IMR-90 (cell line): Measurements from ENCODE around the gene SLC25A22. TPM values are rescaled to one million over a fixed set of nuclear protein-coding genes. Genes with fewer than 3 reads are reported as not detected.
A peak's percentile ranks its signal among the peaks of the same experiment; 100 is the strongest.

Source experiments
- ATAC-seq: fragments of 200-7000 bp; cut with Tn5 transposase; 2 replicates; pipeline ENCODE4 v1.9.1; 2020; ENCODE audit warnings: low read depth, mild to moderate bottlenecking, moderate library complexity
- BruUV-seq: library from RNA; stranded (reverse); fragments of 400-500 nt; replicated peaks from 2 replicates; lab custom pipeline; 2021; lab: Mats Ljungman, UMichigan
- CTCF ChIA-PET: fragments of 300-600 bp; formaldehyde crosslinking; extraction: SDS; loops from one replicate; lab custom pipeline; 2021; ENCODE audit warnings: antibody characterized with exemption; lab: Yijun Ruan, JAX
- POLR2A ChIA-PET: fragments of 300-600 bp; sonication (Branson Sonifier 250); formaldehyde crosslinking; loops from one replicate; lab custom pipeline; 2022; ENCODE audit warnings: antibody characterized with exemption; ENCODE audit not compliant: unreplicated experiment; lab: Charles Lee
- DNase-seq: peaks from one replicate; pipeline ENCODE4 v3.0.0; 2013
- H2AFZ ChIP-seq: replicated peaks from 2 replicates; pipeline ENCODE3; 2013; ENCODE audit warnings: low read length, mild to moderate bottlenecking; ENCODE audit not compliant: poor library complexity
- H2AK5ac ChIP-seq: 2 replicates; pipeline ENCODE4 v1.6.1; 2013; ENCODE audit warnings: low read depth, low read length, inconsistent platforms
- H2AK9ac ChIP-seq: replicated peaks from 2 replicates; pipeline ENCODE3; 2013; ENCODE audit warnings: mild to moderate bottlenecking, low read depth, low read length, moderate library complexity; ENCODE audit not compliant: poor library complexity
- H2BK120ac ChIP-seq: 2 replicates; pipeline ENCODE4 v1.6.1; 2013; ENCODE audit warnings: low read depth, low read length, inconsistent platforms
- H2BK15ac ChIP-seq: 3 replicates; pipeline ENCODE4 v1.6.1; 2013; ENCODE audit warnings: low read depth, low read length, inconsistent platforms
- H2BK20ac ChIP-seq: 2 replicates; pipeline ENCODE4 v1.6.1; 2013; ENCODE audit warnings: low read depth, mild to moderate bottlenecking, inconsistent platforms, low read length, moderate library complexity
- H2BK5ac ChIP-seq: 2 replicates; pipeline ENCODE4 v1.6.1; 2013; ENCODE audit warnings: mild to moderate bottlenecking, low read depth, low read length, inconsistent platforms; ENCODE audit not compliant: poor library complexity, severe bottlenecking
- H3K14ac ChIP-seq: replicated peaks from 2 replicates; pipeline ENCODE4 v1.6.1; 2013; ENCODE audit warnings: low read depth, low read length, inconsistent platforms
- H3K18ac ChIP-seq: 2 replicates; pipeline ENCODE4 v1.6.1; 2013; ENCODE audit warnings: low read depth, low read length, control low read depth
- H3K23ac ChIP-seq: 2 replicates; pipeline ENCODE4 v1.6.1; 2013; ENCODE audit warnings: low read depth, low read length, inconsistent platforms
- H3K27ac ChIP-seq: 2 replicates; pipeline ENCODE4 v1.5.1; 2013; ENCODE audit warnings: mild to moderate bottlenecking, control low read depth, low read length; ENCODE audit not compliant: insufficient read depth
- H3K27me3 ChIP-seq: 2 replicates; pipeline ENCODE4 v1.6.1; 2013; ENCODE audit warnings: low read length; ENCODE audit not compliant: control insufficient read depth, insufficient read depth
- H3K36me3 ChIP-seq: 2 replicates; pipeline ENCODE4 v1.6.1; 2013; ENCODE audit warnings: low read length, mixed read lengths; ENCODE audit not compliant: control insufficient read depth, insufficient read depth
- H3K4ac ChIP-seq: 2 replicates; pipeline ENCODE4 v1.6.1; 2013; ENCODE audit warnings: low read depth, low read length, inconsistent platforms
- H3K4me1 ChIP-seq: 2 replicates; pipeline ENCODE4 v1.6.1; 2013; ENCODE audit warnings: low read length, mixed read lengths; ENCODE audit not compliant: control insufficient read depth, insufficient read depth
- H3K4me2 ChIP-seq: 2 replicates; pipeline ENCODE4 v1.6.1; 2013; ENCODE audit warnings: low read depth, mild to moderate bottlenecking, control low read depth, low read length, moderate library complexity
- H3K4me3 ChIP-seq: 2 replicates; pipeline ENCODE4 v1.5.1; 2013; ENCODE audit warnings: low read depth, mild to moderate bottlenecking, control low read depth, low read length, moderate library complexity; ENCODE audit not compliant: insufficient read depth
- H3K56ac ChIP-seq: 2 replicates; pipeline ENCODE4 v1.6.1; 2013; ENCODE audit warnings: low read length, inconsistent platforms; ENCODE audit not compliant: insufficient read depth; ENCODE audit errors: extremely low read depth
- H3K79me1 ChIP-seq, 2 experiments: 2 replicates each; pipeline ENCODE4 v1.6.1; 2013; ENCODE audit warnings: low read length in 2 of 2, inconsistent platforms in 1 of 2, low read depth in 1 of 2
- H3K9ac ChIP-seq: 2 replicates; pipeline ENCODE4 v1.6.1; 2013; ENCODE audit warnings: low read depth, low read length, control low read depth
- H3K9me1 ChIP-seq: 2 replicates; pipeline ENCODE4 v1.6.1; 2013; ENCODE audit warnings: low read length, inconsistent platforms; ENCODE audit not compliant: insufficient read depth
- H3K9me3 ChIP-seq: 2 replicates; pipeline ENCODE4 v1.6.1; 2013; ENCODE audit warnings: low read length; ENCODE audit not compliant: control insufficient read depth, insufficient read depth
- H4K20me1 ChIP-seq: 2 replicates; pipeline ENCODE4 v1.6.1; 2013; ENCODE audit warnings: low read length, inconsistent platforms; ENCODE audit not compliant: insufficient read depth
- H4K5ac ChIP-seq: 2 replicates; pipeline ENCODE4 v1.6.1; 2013; ENCODE audit warnings: mild to moderate bottlenecking, low read depth, low read length, control low read depth
- H4K8ac ChIP-seq, 2 experiments: 2 replicates each; pipeline ENCODE4 v1.6.1; 2013; ENCODE audit warnings: low read depth in 2 of 2, low read length in 2 of 2, control low read depth in 1 of 2, inconsistent platforms in 1 of 2
- H4K91ac ChIP-seq: 2 replicates; pipeline ENCODE4 v1.6.1; 2013; ENCODE audit warnings: low read depth, low read length, inconsistent platforms; ENCODE audit not compliant: insufficient read depth
- BHLHE40 ChIP-seq: fragments of 150-350 bp; IDR thresholded peaks from 2 replicates; pipeline ENCODE4 v1.6.1; 2016; ENCODE audit warnings: mild to moderate bottlenecking, low read depth, low read length
- CEBPB ChIP-seq: IDR thresholded peaks from 2 replicates; pipeline ENCODE4 v1.6.1; 2012; ENCODE audit warnings: low read depth, low read length, improper control_type of control experiment
- CHD1 ChIP-seq: IDR thresholded peaks from 2 replicates; pipeline ENCODE4 v1.6.1; 2012; ENCODE audit warnings: low read depth, low read length, improper control_type of control experiment
- FOS ChIP-seq: fragments of 150-350 bp; IDR thresholded peaks from 2 replicates; pipeline ENCODE4 v1.6.1; 2016; ENCODE audit warnings: low read depth, low read length
- MAZ ChIP-seq: IDR thresholded peaks from 2 replicates; pipeline ENCODE4 v1.6.1; 2012; ENCODE audit warnings: low read depth, mild to moderate bottlenecking, low read length, improper control_type of control experiment, moderate library complexity, borderline replicate concordance
- MXI1 ChIP-seq: IDR thresholded peaks from 2 replicates; pipeline ENCODE4 v1.6.1; 2012; ENCODE audit warnings: low read depth, mild to moderate bottlenecking, low read length, moderate library complexity, borderline replicate concordance
- NFE2L2 ChIP-seq: fragments of 150-350 bp; IDR thresholded peaks from 2 replicates; pipeline ENCODE4 v1.6.1; 2016; ENCODE audit warnings: low read depth, mild to moderate bottlenecking, low read length
- POLR2A ChIP-seq: IDR thresholded peaks from 2 replicates; pipeline ENCODE4 v1.6.1; 2012; ENCODE audit warnings: mild to moderate bottlenecking, low read depth, low read length
- RAD21 ChIP-seq: IDR thresholded peaks from 2 replicates; pipeline ENCODE4 v1.6.1; 2012; ENCODE audit warnings: low read length, improper control_type of control experiment
- RFX5 ChIP-seq: IDR thresholded peaks from 2 replicates; pipeline ENCODE4 v1.8.0; 2012; ENCODE audit warnings: low read depth, mild to moderate bottlenecking, low read length, moderate library complexity
- SMC3 ChIP-seq: fragments of 150-350 bp; IDR thresholded peaks from 2 replicates; pipeline ENCODE4 v1.6.1; 2016; ENCODE audit warnings: low read depth, mild to moderate bottlenecking, antibody characterized with exemption, low read length, moderate library complexity
- USF2 ChIP-seq: fragments of 150-350 bp; IDR thresholded peaks from 2 replicates; pipeline ENCODE4 v1.6.1; 2017; ENCODE audit warnings: mild to moderate bottlenecking, antibody characterized with exemption, low read length, low read depth
- WGBS, 2 experiments: methylation state at CpG; one replicate each; pipeline versions ENCODE4 v1.1.5 to v1.1.7; 2013; ENCODE audit warnings: missing lambda C conversion rate in 2 of 2; ENCODE audit not compliant: insufficient read length in 1 of 2; ENCODE audit errors: extremely low coverage in 2 of 2; 5-methylcytosine and 5-hydroxymethylcytosine counted together
- dilution Hi-C: fragments of 300-500 bp; cut with HindIII; formaldehyde crosslinking; loops from one replicate; pipeline ENCODE4 v1.14.3; 2018; ENCODE audit warnings: low sequenced_read_pairs; ENCODE audit not compliant: unreplicated experiment
- in situ Hi-C: fragments of 300-500 bp; cut with MboI; formaldehyde crosslinking; loops from 3 replicates; pipeline ENCODE4 v1.14.3; 2019; ENCODE audit warnings: low sequenced_read_pairs, inconsistent platforms, mixed read lengths
- intact Hi-C: fragments of 100-400 bp; cut with micrococcal nuclease; formaldehyde crosslinking; loops from 2 replicates; pipeline ENCODE4 v1.10.0; 2022
- polyA plus RNA-seq, 3 experiments: library from polyadenylated mRNA; depleted of rRNA; stranded (reverse); fragments of >200 nt; gene quantifications; 2 replicates each; pipeline ENCODE4 v1.2.3, GENCODE V29; 2012; ENCODE audit warnings: low replicate concordance in 1 of 3
- total RNA-seq: library from RNA; depleted of rRNA; stranded (reverse); fragments of >200 nt; gene quantifications from 2 replicates; pipeline ENCODE4 v1.2.3, GENCODE V29; 2012
- TF ChIP-seq, protein P1 (sequence below): fragments of 150-350 bp; IDR thresholded peaks from 2 replicates; pipeline ENCODE4 v1.6.1; 2016; ENCODE audit warnings: low read depth, mild to moderate bottlenecking, low read length, moderate library complexity, borderline replicate concordance

The SLC25A22 gene
- total and polyA plus RNA-seq, 2 of the 4 experiments (the other 2 are of a cell fraction) = 8.2 to 41.3 TPM

GRCh38 chr11:797296-798092 lies 587 bp downstream of the SLC25A22 start:
- 0% methylated on average over 25 of the region's 57 CpGs; no CpG with 5 or more reads in 1 of the 2 experiments for WGBS, 2 experiments
- Histone ChIP-seq H4K20me1 (peaks cover 18% of the 10 kb centered on the region), H2BK20ac (no peak overlapping the region), H2AK5ac (peak overlapping the region; percentile 90; the same call in 1 of the 2 replicates), H3K9me3 (no peaks in the 10 kb centered on the region), H3K9me1 (peaks cover 6% of the 10 kb centered on the region; the same call in 1 of the 2 replicates), H3K18ac (no peak overlapping the region), H2AK9ac (peak overlapping the region; percentile 95), H3K4me2 (peak overlapping the region; percentile 96), H2BK120ac (0 out of 2 replicates have a peak overlapping the region, but pooled peaks have one; percentile 20), H3K9ac (peak overlapping the region; percentile 84), H3K4ac (peak overlapping the region; percentile 85), H3K56ac (peak overlapping the region; percentile 38), H3K79me1 (peaks cover 0 to 30% of the 10 kb centered on the region in 2 experiments; a peak in 3 of 4 replicates), H2BK5ac (peak overlapping the region; percentile 70), H2BK15ac (peak overlapping the region; percentile 43; the same call in 1 of the 3 replicates), H3K4me1 (peaks cover 10% of the 10 kb centered on the region), H3K4me3 (peak overlapping the region; percentile 61), H3K14ac (peak overlapping the region; percentile 87; the same call in 1 of the 2 replicates), H4K8ac (peak overlapping the region; percentile 35 to 71; a peak in 2 of 4 replicates), H3K23ac (peak overlapping the region; percentile 63; the same call in 1 of the 2 replicates), H2AFZ (peak overlapping the region; percentile 93), H3K27me3 (no peaks in the 10 kb centered on the region), H4K5ac (peak overlapping the region; percentile 1; the same call in 1 of the 2 replicates), H4K91ac (peak overlapping the region; percentile 87), H3K27ac (peak overlapping the region; percentile 89), H3K36me3 (peaks cover 36% of the 10 kb centered on the region)
- in situ Hi-C loops (no loop called here), intact Hi-C loops (loop anchor here (1.0 kb wide), 1 partner anchor 12 kb away; the partner anchor contains the start of gene RPLP2), dilution Hi-C loops (no loop called here)
- BruUV-seq = no TSS peak
- ChIA-PET CTCF (interaction anchor here (0.6 to 2.7 kb wide), 2 partner anchors 14 to 37 kb away, joined by 3 to 10 read pairs; no protein-coding TSS in a partner anchor), POLR2A (no interaction called here)
- TF ChIP-seq CEBPB (no peak), RAD21 (no peak), SMC3 (no peak), USF2 (peak; percentile 41; the same call in 1 of the 2 replicates), MAZ (peak; percentile 82), RFX5 (no peak), CHD1 (no peak), BHLHE40 (no peak), MXI1 (peak; percentile 94; the same call in 1 of the 2 replicates), NFE2L2 (no peak), FOS (no peak), POLR2A (no peak; the same call in 1 of the 2 replicates)
- TF ChIP-seq, protein P1, sequence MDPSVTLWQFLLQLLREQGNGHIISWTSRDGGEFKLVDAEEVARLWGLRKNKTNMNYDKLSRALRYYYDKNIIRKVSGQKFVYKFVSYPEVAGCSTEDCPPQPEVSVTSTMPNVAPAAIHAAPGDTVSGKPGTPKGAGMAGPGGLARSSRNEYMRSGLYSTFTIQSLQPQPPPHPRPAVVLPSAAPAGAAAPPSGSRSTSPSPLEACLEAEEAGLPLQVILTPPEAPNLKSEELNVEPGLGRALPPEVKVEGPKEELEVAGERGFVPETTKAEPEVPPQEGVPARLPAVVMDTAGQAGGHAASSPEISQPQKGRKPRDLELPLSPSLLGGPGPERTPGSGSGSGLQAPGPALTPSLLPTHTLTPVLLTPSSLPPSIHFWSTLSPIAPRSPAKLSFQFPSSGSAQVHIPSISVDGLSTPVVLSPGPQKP = no peak
- ATAC-seq (peak; percentile 56), DNase-seq (peak; percentile 84)
